K562 (cell line): ENCODE results near the gene ZNF140. TPM values are rescaled to one million over a fixed set of nuclear protein-coding genes. Genes with fewer than 3 reads are reported as not detected.

Source experiments
- BRCA1 ChIP-seq, 2 experiments: fragments of 450-650 bp in 1 of 2; sonication (generic) in 1 of 2; formaldehyde crosslinking in 1 of 2; IDR thresholded peaks; 2 replicates each; pipeline versions ENCODE4 v1.5.0 to v1.6.1; 2017 to 2020; ENCODE audit warnings: mild to moderate bottlenecking in 1 of 2, missing genetic modification reagents in 1 of 2
- CREBBP ChIP-seq: IDR thresholded peaks from one replicate; pipeline ENCODE4 v1.6.1; 2012; ENCODE audit warnings: low read depth, mild to moderate bottlenecking, control low read depth, inconsistent platforms, low read length
- CREM ChIP-seq: IDR thresholded peaks from 2 replicates; pipeline ENCODE4 v1.6.1; 2014; ENCODE audit warnings: antibody characterized with exemption, low read depth
- CXXC5 ChIP-seq: fragments of 250-450 bp; sonication (Bioruptor Pico); IDR thresholded peaks from 2 replicates; pipeline ENCODE4 v1.8.0; 2022; ENCODE audit warnings: inconsistent platforms, mild to moderate bottlenecking, moderate library complexity
- EP400 ChIP-seq: fragments of 450-650 bp; IDR thresholded peaks from 2 replicates; pipeline ENCODE4 v1.6.1; 2017; ENCODE audit warnings: antibody characterized with exemption, mild to moderate bottlenecking, moderate library complexity
- FOXK2 ChIP-seq, 2 experiments: fragments of 450-650 bp; IDR thresholded peaks in 1 of 2; conservative IDR thresholded peaks in 1 of 2; 2 replicates each; pipeline ENCODE4 v1.6.1; 2016; ENCODE audit warnings: low read depth in 2 of 2, mild to moderate bottlenecking in 1 of 2
- FUS ChIP-seq: fragments of 200-400 bp; formaldehyde crosslinking; optimal IDR thresholded peaks from 2 replicates; pipeline ENCODE3; 2017; ENCODE audit warnings: low read depth, low read length
- GTF2A2 ChIP-seq: IDR thresholded peaks from 2 replicates; pipeline ENCODE4 v1.6.1; 2016; ENCODE audit warnings: mild to moderate bottlenecking, missing genetic modification characterization, missing compliant biosample characterization
- KLF6 ChIP-seq: fragments of 250-450 bp; sonication (Bioruptor Pico); IDR thresholded peaks from 2 replicates; pipeline ENCODE4 v1.4.0; 2020; ENCODE audit warnings: mild to moderate bottlenecking, moderate library complexity, borderline replicate concordance
- NBN ChIP-seq: fragments of 450-650 bp; IDR thresholded peaks from 2 replicates; pipeline ENCODE4 v1.6.1; 2016; ENCODE audit warnings: low read depth, mild to moderate bottlenecking
- NFXL1 ChIP-seq: fragments of 450-650 bp; formaldehyde crosslinking; IDR thresholded peaks from 2 replicates; pipeline ENCODE4 v1.4.0; 2021; ENCODE audit warnings: mild to moderate bottlenecking
- SIN3A ChIP-seq, 2 experiments: fragments of 150-350 bp in 1 of 2; IDR thresholded peaks; 2 replicates each; pipeline ENCODE4 v1.6.1; 2011 to 2016; ENCODE audit warnings: borderline replicate concordance in 2 of 2, low read depth in 2 of 2, low read length in 2 of 2, mild to moderate bottlenecking in 2 of 2, moderate library complexity in 2 of 2; ENCODE audit not compliant: control insufficient read depth in 1 of 2
- ZKSCAN1 ChIP-seq: fragments of 150-350 bp; IDR thresholded peaks from 2 replicates; pipeline ENCODE4 v1.6.1; 2016; ENCODE audit warnings: low read depth, low read length
- ZNF121 ChIP-seq: sonication (generic); formaldehyde crosslinking; conservative IDR thresholded peaks from 2 replicates; pipeline ENCODE4 v1.8.0; 2022; ENCODE audit warnings: missing genetic modification reagents
- ZNF134 ChIP-seq: fragments of 250-450 bp; sonication (Bioruptor Pico); conservative IDR thresholded peaks from 2 replicates; pipeline ENCODE4 v1.4.0; 2020
- ZNF274 ChIP-seq: IDR thresholded peaks from 2 replicates; pipeline ENCODE4 v1.6.1; 2011; ENCODE audit warnings: low read depth, mild to moderate bottlenecking, low read length, moderate library complexity, borderline replicate concordance
- polyA plus RNA-seq, 8 experiments: library from polyadenylated mRNA; depleted of rRNA in 4 of 8; stranded (reverse) in 5 of 8; unstranded in 3 of 8; fragments of >200 nt; fragmentation: Nextera tagmentation in 2 of 8; fragmentation: Illumina TruSeq in 1 of 8; extraction: Ambion mirVana in 2 of 8; extraction: Trizol in 1 of 8; gene quantifications; 2 replicates each; pipeline versions ENCODE4 v1.2.1 to v1.2.3, GENCODE V29; 2011 to 2014; ENCODE audit warnings: inconsistent platforms in 1 of 8, missing spikeins in 1 of 8
- total RNA-seq, 7 experiments: library from RNA; depleted of rRNA in 6 of 7; stranded (reverse); fragments of >200 nt in 6 of 7; fragmentation: Illumina TruSeq in 2 of 7; extraction: Trizol in 2 of 7; gene quantifications; 2 replicates each; pipeline versions ENCODE4 v1.2.1 to v1.2.3, GENCODE V29; 2011 to 2021; ENCODE audit warnings: low replicate concordance in 1 of 7
- TF ChIP-seq, protein P1 (sequence below): fragments of 250-450 bp; sonication (Bioruptor Pico); IDR thresholded peaks from 2 replicates; pipeline ENCODE4 v1.8.0; 2021; ENCODE audit warnings: moderate library complexity, mild to moderate bottlenecking, inconsistent platforms
- TF ChIP-seq, protein P2 (sequence below): fragments of 250-450 bp; sonication (Bioruptor Pico); IDR thresholded peaks from 2 replicates; pipeline ENCODE4 v1.5.0; 2022; ENCODE audit warnings: mild to moderate bottlenecking
- TF ChIP-seq, protein P3 (sequence below): fragments of 250-450 bp; sonication (Bioruptor Pico); IDR thresholded peaks from 2 replicates; pipeline ENCODE4 v1.8.0; 2021; ENCODE audit warnings: moderate library complexity, mild to moderate bottlenecking, inconsistent platforms

Gene ZNF140
- total and polyA plus RNA-seq, 9 of the 15 experiments (the other 6 are each of a cell fraction or from before 2014, with no cell fraction given) = 1.6 to 10.9 (median 5.3) TPM

DNA sequence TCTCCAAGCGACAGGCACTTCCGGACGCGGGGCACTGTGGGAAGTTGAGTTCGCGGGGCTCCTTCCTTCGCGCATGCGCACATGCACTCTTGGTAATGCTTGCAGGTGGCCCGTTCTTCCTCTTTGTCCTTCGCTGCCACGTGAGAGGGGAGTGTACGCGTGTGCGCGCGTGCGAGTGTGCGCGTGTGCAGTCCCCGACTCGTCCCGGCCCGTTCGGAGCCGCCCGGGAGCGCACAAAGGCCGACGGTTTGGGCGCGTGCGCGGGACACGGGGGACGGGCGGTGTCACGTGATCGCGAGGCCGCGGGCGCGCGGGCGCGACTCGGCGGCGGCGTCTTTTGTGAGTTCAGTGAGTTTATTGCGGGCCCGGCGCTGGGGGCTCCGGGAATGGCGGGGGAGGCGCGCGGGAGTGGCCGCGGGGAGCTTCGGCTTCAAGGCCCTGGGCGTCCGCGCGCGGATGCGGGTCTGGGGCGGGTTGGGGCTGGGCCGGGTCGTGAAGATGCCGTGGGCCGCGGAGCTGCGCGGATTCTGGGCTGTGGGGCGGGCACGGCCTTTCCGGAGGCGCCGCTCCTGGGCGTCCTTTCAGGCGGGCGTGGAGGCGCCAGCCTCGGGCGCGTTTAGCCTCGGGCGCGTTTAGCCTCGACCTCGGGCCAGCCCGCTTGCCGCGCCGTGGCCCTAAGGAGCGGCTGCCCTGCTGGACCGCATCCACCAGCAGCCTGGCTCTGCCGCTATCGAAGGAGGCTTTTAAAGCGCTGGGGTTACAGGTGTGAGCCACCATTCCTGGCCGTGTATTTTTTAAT lies 43.3 kb upstream of the ZNF140 start, which contains the start of gene ZNF84 (continued):
- TF ChIP-seq, protein P1, sequence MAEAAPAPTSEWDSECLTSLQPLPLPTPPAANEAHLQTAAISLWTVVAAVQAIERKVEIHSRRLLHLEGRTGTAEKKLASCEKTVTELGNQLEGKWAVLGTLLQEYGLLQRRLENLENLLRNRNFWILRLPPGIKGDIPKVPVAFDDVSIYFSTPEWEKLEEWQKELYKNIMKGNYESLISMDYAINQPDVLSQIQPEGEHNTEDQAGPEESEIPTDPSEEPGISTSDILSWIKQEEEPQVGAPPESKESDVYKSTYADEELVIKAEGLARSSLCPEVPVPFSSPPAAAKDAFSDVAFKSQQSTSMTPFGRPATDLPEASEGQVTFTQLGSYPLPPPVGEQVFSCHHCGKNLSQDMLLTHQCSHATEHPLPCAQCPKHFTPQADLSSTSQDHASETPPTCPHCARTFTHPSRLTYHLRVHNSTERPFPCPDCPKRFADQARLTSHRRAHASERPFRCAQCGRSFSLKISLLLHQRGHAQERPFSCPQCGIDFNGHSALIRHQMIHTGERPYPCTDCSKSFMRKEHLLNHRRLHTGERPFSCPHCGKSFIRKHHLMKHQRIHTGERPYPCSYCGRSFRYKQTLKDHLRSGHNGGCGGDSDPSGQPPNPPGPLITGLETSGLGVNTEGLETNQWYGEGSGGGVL (CRISPR knock-in tag) = no peak
- TF ChIP-seq ZNF121 (0 out of 2 replicates have a peak, but pooled peaks have one; percentile 10), FOXK2 (conservative IDR thresholded peaks at IDR 0.05 in 1 of 2, IDR thresholded peaks at IDR 0.05 in 1 of 2; ENCODE audit: low read depth in 2 of 2) (peak in 1 of 2 experiments; percentile 52; a peak in 2 of 4 replicates), BRCA1 (IDR thresholded peaks at IDR 0.05) (no peak), BRCA1 (CRISPR knock-in tag; IDR thresholded peaks at IDR 0.05) (no peak), SIN3A (IDR thresholded peaks at IDR 0.05; ENCODE audit: borderline replicate concordance in 2 of 2, control insufficient read depth in 1 of 2, low read depth in 2 of 2, low read length in 2 of 2) (peak; percentile 34; a peak in 1 of 4 replicates), ZKSCAN1 (0 out of 2 replicates have a peak, but pooled peaks have one; percentile 34), CXXC5 (peak; percentile 97), NBN (no peak), KLF6 (CRISPR knock-in tag) (no peak), CREM (peak; percentile 78), NFXL1 (CRISPR knock-in tag) (no peak), CREBBP (no peak), ZNF134 (CRISPR knock-in tag) (no peak), FUS (peak; percentile 62), EP400 (peak; percentile 78; the same call in 1 of the 2 replicates), GTF2A2 (tag) (no peak), ZNF274 (peak; percentile 19; the same call in 1 of the 2 replicates)
- TF ChIP-seq, protein P2, sequence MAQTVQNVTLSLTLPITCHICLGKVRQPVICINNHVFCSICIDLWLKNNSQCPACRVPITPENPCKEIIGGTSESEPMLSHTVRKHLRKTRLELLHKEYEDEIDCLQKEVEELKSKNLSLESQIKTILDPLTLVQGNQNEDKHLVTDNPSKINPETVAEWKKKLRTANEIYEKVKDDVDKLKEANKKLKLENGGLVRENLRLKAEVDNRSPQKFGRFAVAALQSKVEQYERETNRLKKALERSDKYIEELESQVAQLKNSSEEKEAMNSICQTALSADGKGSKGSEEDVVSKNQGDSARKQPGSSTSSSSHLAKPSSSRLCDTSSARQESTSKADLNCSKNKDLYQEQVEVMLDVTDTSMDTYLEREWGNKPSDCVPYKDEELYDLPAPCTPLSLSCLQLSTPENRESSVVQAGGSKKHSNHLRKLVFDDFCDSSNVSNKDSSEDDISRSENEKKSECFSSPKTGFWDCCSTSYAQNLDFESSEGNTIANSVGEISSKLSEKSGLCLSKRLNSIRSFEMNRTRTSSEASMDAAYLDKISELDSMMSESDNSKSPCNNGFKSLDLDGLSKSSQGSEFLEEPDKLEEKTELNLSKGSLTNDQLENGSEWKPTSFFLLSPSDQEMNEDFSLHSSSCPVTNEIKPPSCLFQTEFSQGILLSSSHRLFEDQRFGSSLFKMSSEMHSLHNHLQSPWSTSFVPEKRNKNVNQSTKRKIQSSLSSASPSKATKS (CRISPR knock-in tag) = no peak
- TF ChIP-seq, protein P3, sequence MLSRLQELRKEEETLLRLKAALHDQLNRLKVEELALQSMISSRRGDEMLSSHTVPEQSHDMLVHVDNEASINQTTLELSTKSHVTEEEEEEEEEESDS (CRISPR knock-in tag) = no peak
